ENCODE measurements around the gene TGM6. TPM values are rescaled to one million over a fixed set of nuclear protein-coding genes. Genes with fewer than 3 reads are reported as not detected.

The TGM6 gene
- total and polyA plus RNA-seq, 9 donors = not detected

- TF ChIP-seq CTCF (IDR thresholded peaks at IDR 0.05) (no peak), POLR2A (IDR thresholded peaks at IDR 0.05) (no peak), EP300 (IDR thresholded peaks at IDR 0.05) (no peak)
- no peak for DNase-seq
- Histone ChIP-seq H3K4me3 (no peak overlapping the region), H3K27me3 (no peaks in the 10 kb centered on the region), H3K36me3 (no peaks in the 10 kb centered on the region), H3K9me3 (no peaks in the 10 kb centered on the region), H3K4me1 (ENCODE audit: insufficient read depth) (no peaks in the 10 kb centered on the region), H3K27ac (no peak overlapping the region)
- intact Hi-C loops (cut with DNase I) = no loop called here
- WGBS, 3 donors = 100% methylated on average over 1 of the region's 1 CpG
These were observed 27.4 kb downstream of the TGM6 start for GRCh38 chr20:2408111-2408510.

GRCh38 chr20:2416541-2417212, 36.0 kb downstream of the TGM6 start:
- H3K4me3 ChIP-seq = no peak overlapping the region
- no peak for DNase-seq
- no peak overlapping the region for H3K27ac ChIP-seq
- no peaks in the 10 kb centered on the region for H3K4me1 ChIP-seq (ENCODE audit: insufficient read depth)
- no peaks in the 10 kb centered on the region for H3K27me3 ChIP-seq
- no peak for TF ChIP-seq EP300 (IDR thresholded peaks at IDR 0.05)
- no peak for TF ChIP-seq CTCF (IDR thresholded peaks at IDR 0.05)
- TF ChIP-seq POLR2A (IDR thresholded peaks at IDR 0.05) = no peak
- H3K36me3 ChIP-seq = no peaks in the 10 kb centered on the region
- WGBS, 3 donors = 69 to 82% (median 74%) methylated on average over 6 of the region's 6 CpGs
- no peaks in the 10 kb centered on the region for H3K9me3 ChIP-seq
- intact Hi-C loops (cut with DNase I) = no loop called here

- no peaks in the 10 kb centered on the region for H3K9me3 ChIP-seq
- H3K36me3 ChIP-seq = no peaks in the 10 kb centered on the region
- no peak for TF ChIP-seq EP300 (IDR thresholded peaks at IDR 0.05)
- no peak for TF ChIP-seq POLR2A (IDR thresholded peaks at IDR 0.05)
- TF ChIP-seq CTCF (IDR thresholded peaks at IDR 0.05) = no peak
- no peak overlapping the region for H3K27ac ChIP-seq
- no peak for DNase-seq
- H3K27me3 ChIP-seq = no peaks in the 10 kb centered on the region
- intact Hi-C loops (cut with DNase I) = no loop called here
- H3K4me3 ChIP-seq = no peak overlapping the region
- H3K4me1 ChIP-seq (ENCODE audit: insufficient read depth) = no peaks in the 10 kb centered on the region
- WGBS, 3 donors = 74 to 85% (median 80%) methylated on average over 13 to 14 of the region's 14 CpGs
These were observed 36.5 kb downstream of the TGM6 start for GRCh38 chr20:2417213-2417541.

GRCh38 chr20:2418388-2418787, 37.7 kb downstream of the TGM6 start:
- no peak overlapping the region for H3K27ac ChIP-seq
- H3K4me3 ChIP-seq = no peak overlapping the region
- DNase-seq = no peak
- H3K4me1 ChIP-seq (ENCODE audit: insufficient read depth) = no peaks in the 10 kb centered on the region
- H3K36me3 ChIP-seq = no peaks in the 10 kb centered on the region
- no peaks in the 10 kb centered on the region for H3K9me3 ChIP-seq
- H3K27me3 ChIP-seq = no peaks in the 10 kb centered on the region
- no peak for TF ChIP-seq EP300 (IDR thresholded peaks at IDR 0.05)
- TF ChIP-seq POLR2A (IDR thresholded peaks at IDR 0.05) = no peak
- TF ChIP-seq CTCF (IDR thresholded peaks at IDR 0.05) = no peak
- intact Hi-C loops (cut with DNase I) = no loop called here
- WGBS, 3 donors = 35 to 43% (median 39%) methylated on average over 2 of the region's 2 CpGs
